CD4-positive, CD25-positive, alpha-beta regulatory T cell (primary cell): ENCODE results near the gene RYR2. TPM values are rescaled to one million over a fixed set of nuclear protein-coding genes. Genes with fewer than 3 reads are reported as not detected.
A peak's percentile ranks its signal among the peaks of the same experiment; 100 is the strongest.

Source experiments
- ATAC-seq, 2 donors: fragments of 150-1000 bp; cut with Tn5 transposase; one replicate each; pipeline ENCODE4 v1.10.0; 2021; ENCODE audit warnings: low read depth in 2 of 2, moderate number of reproducible peaks in 2 of 2, moderate library complexity in 1 of 2
- DNase-seq, 3 donors: peaks; one replicate each; pipeline versions ENCODE4 v3.0.0 to v3.0.0-alpha.2; 2012 to 2022; ENCODE audit warnings: mixed read lengths in 1 of 3
- H3K27ac ChIP-seq: one replicate; pipeline ENCODE4 v1.7.0; 2013; ENCODE audit warnings: mild to moderate bottlenecking, low read length; ENCODE audit not compliant: insufficient read depth, poor library complexity, severe bottlenecking
- H3K27me3 ChIP-seq: one replicate; pipeline ENCODE4 v1.7.0; 2013; ENCODE audit warnings: low read length; ENCODE audit not compliant: control insufficient read depth, insufficient read depth
- H3K36me3 ChIP-seq: one replicate; pipeline ENCODE4 v1.7.0; 2013; ENCODE audit warnings: mild to moderate bottlenecking, low read length, moderate library complexity; ENCODE audit not compliant: control insufficient read depth, insufficient read depth
- H3K4me1 ChIP-seq: 2 replicates; pipeline ENCODE4 v1.7.0; 2013; ENCODE audit warnings: mild to moderate bottlenecking, low read length; ENCODE audit not compliant: insufficient read depth, control insufficient read depth, poor library complexity, severe bottlenecking
- H3K4me3 ChIP-seq: one replicate; pipeline ENCODE4 v1.7.0; 2013; ENCODE audit warnings: low read depth, mild to moderate bottlenecking, low read length, moderate library complexity
- H3K9me3 ChIP-seq, 2 experiments: 1 replicate in 1 of 2; 2 replicates in 1 of 2; pipeline ENCODE4 v1.7.0; 2013; ENCODE audit warnings: low read length in 2 of 2, mild to moderate bottlenecking in 1 of 2, moderate library complexity in 1 of 2; ENCODE audit not compliant: control insufficient read depth in 2 of 2
- H3K27ac Mint-ChIP-seq, 3 donors: one replicate each; pipeline ENCODE4 v1.8.0; 2020 to 2022; ENCODE audit warnings: mild to moderate bottlenecking in 3 of 3, mixed read lengths in 3 of 3, moderate library complexity in 2 of 3
- H3K27me3 Mint-ChIP-seq: one replicate; pipeline ENCODE4 v1.8.0; 2022; ENCODE audit warnings: mild to moderate bottlenecking, mixed read lengths
- H3K36me3 Mint-ChIP-seq: one replicate; pipeline ENCODE4 v1.8.0; 2020; ENCODE audit warnings: mixed read lengths
- H3K4me1 Mint-ChIP-seq, 4 donors: one replicate each; pipeline ENCODE4 v1.8.0; 2020 to 2022; ENCODE audit warnings: mixed read lengths in 4 of 4, mild to moderate bottlenecking in 1 of 4
- H3K4me3 Mint-ChIP-seq, 4 donors: one replicate each; pipeline ENCODE4 v1.8.0; 2020 to 2022; ENCODE audit warnings: mild to moderate bottlenecking in 4 of 4, mixed read lengths in 4 of 4, moderate library complexity in 3 of 4
- H3K9me3 Mint-ChIP-seq, 7 donors: one replicate each; pipeline ENCODE4 v1.8.0; 2020 to 2022; ENCODE audit warnings: mixed read lengths in 7 of 7, mild to moderate bottlenecking in 3 of 7, moderate library complexity in 2 of 7
- polyA plus RNA-seq, 4 donors: library from polyadenylated mRNA; unstranded; fragments of 300-500 nt; fragmentation: Illumina TruSeq; gene quantifications; one replicate each; pipeline ENCODE4 v1.2.3, GENCODE V29; 2021
- total RNA-seq: library from RNA; stranded (reverse); gene quantifications from one replicate; pipeline ENCODE4 v1.2.3, GENCODE V29; 2022

Gene RYR2
- total and polyA plus RNA-seq, 5 donors from 2014 or later, result 0.02 to 0.40 TPM; not detected in 3

DNA sequence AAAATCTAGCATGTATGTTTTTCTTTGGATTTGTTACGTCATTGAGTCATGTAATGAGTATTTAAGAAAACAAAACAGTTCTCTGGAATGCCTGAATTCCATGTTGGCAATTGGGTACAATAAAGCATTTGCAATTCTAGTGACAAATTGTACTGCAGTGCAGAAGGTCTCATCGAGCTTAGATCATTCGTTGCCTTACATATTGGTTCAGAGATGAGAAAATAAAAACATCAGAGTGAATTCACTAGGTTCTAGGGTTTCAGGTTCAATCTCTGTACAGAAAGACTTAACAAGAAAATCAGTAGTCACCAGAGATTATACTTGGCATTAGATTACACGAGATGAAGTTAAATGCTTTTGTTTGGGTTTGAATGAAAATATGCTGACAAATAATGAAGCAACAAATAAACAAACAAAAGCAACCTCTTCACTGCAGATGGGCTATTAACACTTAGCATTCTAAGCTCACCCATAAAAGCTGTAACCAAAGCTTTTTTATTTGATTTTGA, 124.7 kb downstream of the RYR2 start:
- DNase-seq (no peak), ATAC-seq (no peak)
- Mint-ChIP-seq H3K4me1 (no peaks in the 10 kb centered on the region), H3K27ac (no peak overlapping the region), H3K27me3 (no peaks in the 10 kb centered on the region), H3K36me3 (no peaks in the 10 kb centered on the region), H3K9me3 (peaks cover 0 to 2% (median 0%) of the 10 kb centered on the region in 7 donors), H3K4me3 (no peak overlapping the region)
- no peaks in the 10 kb centered on the region for H3K36me3 ChIP-seq
- no peak overlapping the region for H3K27ac ChIP-seq
- H3K4me3 ChIP-seq, result no peak overlapping the region
- no peaks in the 10 kb centered on the region for H3K4me1 ChIP-seq
- no peaks in the 10 kb centered on the region for H3K27me3 ChIP-seq
- no peaks in the 10 kb centered on the region for H3K9me3 ChIP-seq

DNA sequence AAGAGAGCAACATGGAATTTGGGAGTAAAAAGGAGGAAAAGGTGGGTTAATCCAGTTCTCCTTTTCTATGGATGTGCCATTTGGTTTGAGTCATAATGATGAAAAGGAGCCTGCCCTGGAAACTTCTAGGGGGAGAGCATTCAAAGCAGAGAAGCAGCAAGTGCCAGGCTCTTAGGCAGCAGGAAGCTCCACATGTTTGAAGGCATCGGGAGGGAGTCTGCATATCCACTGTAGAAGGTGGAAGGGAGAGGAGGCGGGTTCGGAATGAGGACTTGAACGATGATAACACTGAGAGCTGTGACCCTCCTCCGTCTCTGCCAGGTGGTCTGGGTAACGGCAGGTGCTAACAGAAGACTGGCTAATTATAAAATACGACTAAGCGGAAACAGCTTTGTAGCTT, 128.2 kb downstream of the RYR2 start:
- no peak for ATAC-seq
- Mint-ChIP-seq H3K27ac (no peak overlapping the region), H3K9me3 (peaks cover 0 to 2% (median 0%) of the 10 kb centered on the region in 7 donors), H3K4me3 (no peak overlapping the region), H3K36me3 (no peaks in the 10 kb centered on the region), H3K27me3 (no peaks in the 10 kb centered on the region), H3K4me1 (no peaks in the 10 kb centered on the region)
- H3K4me1 ChIP-seq, result no peaks in the 10 kb centered on the region
- no peak overlapping the region for H3K27ac ChIP-seq
- H3K36me3 ChIP-seq, result no peaks in the 10 kb centered on the region
- DNase-seq, result no peak
- H3K4me3 ChIP-seq, result no peak overlapping the region
- no peaks in the 10 kb centered on the region for H3K27me3 ChIP-seq
- H3K9me3 ChIP-seq, result no peaks in the 10 kb centered on the region

GRCh38 chr1:237171454-237172117, 129.6 kb downstream of the RYR2 start:
- Mint-ChIP-seq H3K36me3 (no peaks in the 10 kb centered on the region), H3K9me3 (peaks cover 0 to 2% (median 0%) of the 10 kb centered on the region in 7 donors), H3K27ac (no peak overlapping the region), H3K27me3 (no peaks in the 10 kb centered on the region), H3K4me3 (no peak overlapping the region), H3K4me1 (no peaks in the 10 kb centered on the region)
- Histone ChIP-seq H3K4me3 (no peak overlapping the region), H3K36me3 (no peaks in the 10 kb centered on the region), H3K27ac (no peak overlapping the region), H3K27me3 (no peaks in the 10 kb centered on the region), H3K4me1 (no peaks in the 10 kb centered on the region), H3K9me3 (no peaks in the 10 kb centered on the region)
- ATAC-seq (no peak), DNase-seq (no peak)

- no peaks in the 10 kb centered on the region for H3K4me1 Mint-ChIP-seq
- no peak overlapping the region for H3K27ac ChIP-seq
- no peak for DNase-seq
- no peaks in the 10 kb centered on the region for H3K36me3 ChIP-seq
- H3K9me3 Mint-ChIP-seq, result peaks cover 0 to 2% (median 0%) of the 10 kb centered on the region in 7 donors
- no peaks in the 10 kb centered on the region for H3K27me3 Mint-ChIP-seq
- ATAC-seq, result no peak
- no peak overlapping the region for H3K27ac Mint-ChIP-seq
- no peaks in the 10 kb centered on the region for H3K4me1 ChIP-seq
- H3K4me3 ChIP-seq, result no peak overlapping the region
- no peaks in the 10 kb centered on the region for H3K9me3 ChIP-seq
- no peaks in the 10 kb centered on the region for H3K36me3 Mint-ChIP-seq
- no peak overlapping the region for H3K4me3 Mint-ChIP-seq
- H3K27me3 ChIP-seq, result no peaks in the 10 kb centered on the region
These were observed 130.1 kb downstream of the RYR2 start for GRCh38 chr1:237172118-237172485.

GRCh38 chr1:237179503-237179902, 137.5 kb downstream of the RYR2 start:
- Mint-ChIP-seq H3K9me3 (no peaks in the 10 kb centered on the region), H3K4me1 (no peaks in the 10 kb centered on the region), H3K4me3 (no peak overlapping the region), H3K27ac (no peak overlapping the region), H3K36me3 (no peaks in the 10 kb centered on the region), H3K27me3 (peaks cover 4% of the 10 kb centered on the region)
- H3K4me1 ChIP-seq, result no peaks in the 10 kb centered on the region
- no peaks in the 10 kb centered on the region for H3K9me3 ChIP-seq
- H3K27me3 ChIP-seq, result no peaks in the 10 kb centered on the region
- H3K36me3 ChIP-seq, result no peaks in the 10 kb centered on the region
- ATAC-seq (no peak), DNase-seq (no peak)
- H3K27ac ChIP-seq, result no peak overlapping the region
- H3K4me3 ChIP-seq, result no peak overlapping the region

DNA sequence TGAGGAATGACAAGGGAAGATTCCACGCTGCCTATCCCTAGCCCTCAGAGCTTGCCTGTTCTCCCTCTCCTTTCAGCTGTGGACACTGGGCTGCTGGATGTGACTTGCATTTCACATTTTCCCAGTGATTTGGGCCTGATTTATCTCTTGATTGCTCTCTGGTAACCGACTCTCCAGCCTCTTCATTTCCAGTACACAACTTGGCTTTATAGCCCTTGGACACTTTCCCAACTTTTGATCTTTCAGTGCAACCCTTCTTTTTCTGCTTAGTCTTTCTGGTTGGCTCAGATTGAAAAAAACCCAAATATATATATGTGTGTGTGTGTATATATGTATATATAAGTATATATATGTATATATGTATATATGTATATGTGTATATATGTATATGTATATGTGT, 138.3 kb downstream of the RYR2 start:
- peaks cover 4% of the 10 kb centered on the region for H3K27me3 Mint-ChIP-seq
- Histone ChIP-seq H3K27me3 (no peaks in the 10 kb centered on the region), H3K27ac (no peak overlapping the region), H3K4me3 (no peak overlapping the region), H3K36me3 (no peaks in the 10 kb centered on the region), H3K4me1 (no peaks in the 10 kb centered on the region), H3K9me3 (no peaks in the 10 kb centered on the region)
- no peak overlapping the region for H3K27ac Mint-ChIP-seq
- H3K36me3 Mint-ChIP-seq, result no peaks in the 10 kb centered on the region
- H3K9me3 Mint-ChIP-seq, result no peaks in the 10 kb centered on the region
- H3K4me3 Mint-ChIP-seq, result no peak overlapping the region
- DNase-seq (no peak), ATAC-seq (no peak)
- no peaks in the 10 kb centered on the region for H3K4me1 Mint-ChIP-seq

DNA sequence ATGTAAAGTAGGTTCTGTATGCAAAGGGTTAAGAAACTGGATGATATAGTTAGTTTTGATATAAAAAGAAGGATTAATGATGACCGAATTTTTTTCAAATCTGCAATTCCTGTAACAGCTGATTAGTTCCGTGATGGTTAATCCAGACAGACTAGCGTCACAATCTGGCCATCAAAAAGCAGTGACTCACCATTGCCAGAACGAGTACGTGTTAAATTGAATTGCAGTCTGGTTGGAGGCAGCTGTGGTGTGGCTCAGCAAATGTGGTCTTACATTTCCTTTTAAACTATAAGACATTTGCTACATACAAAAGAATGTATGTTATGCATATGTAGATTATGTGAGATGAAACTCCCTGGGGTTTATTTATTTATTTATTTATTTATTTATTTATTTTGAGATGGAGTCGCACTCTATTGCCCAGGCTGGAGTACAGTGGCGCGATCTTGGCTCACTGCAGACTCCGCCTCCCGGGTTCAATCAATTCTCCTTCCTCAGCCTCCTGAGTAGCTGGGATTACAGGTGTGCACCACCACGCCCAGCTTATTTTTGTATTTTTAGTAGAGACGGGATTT, 139.8 kb downstream of the RYR2 start:
- Mint-ChIP-seq H3K27me3 (peaks cover 4% of the 10 kb centered on the region), H3K36me3 (no peaks in the 10 kb centered on the region), H3K4me3 (no peak overlapping the region), H3K9me3 (no peaks in the 10 kb centered on the region), H3K27ac (peak overlapping the region in 1 of 3 donors; percentile 33), H3K4me1 (no peaks in the 10 kb centered on the region)
- Histone ChIP-seq H3K4me3 (no peak overlapping the region), H3K27ac (no peak overlapping the region), H3K9me3 (no peaks in the 10 kb centered on the region), H3K36me3 (no peaks in the 10 kb centered on the region), H3K27me3 (no peaks in the 10 kb centered on the region), H3K4me1 (no peaks in the 10 kb centered on the region)
- DNase-seq (no peak), ATAC-seq (no peak)

DNA sequence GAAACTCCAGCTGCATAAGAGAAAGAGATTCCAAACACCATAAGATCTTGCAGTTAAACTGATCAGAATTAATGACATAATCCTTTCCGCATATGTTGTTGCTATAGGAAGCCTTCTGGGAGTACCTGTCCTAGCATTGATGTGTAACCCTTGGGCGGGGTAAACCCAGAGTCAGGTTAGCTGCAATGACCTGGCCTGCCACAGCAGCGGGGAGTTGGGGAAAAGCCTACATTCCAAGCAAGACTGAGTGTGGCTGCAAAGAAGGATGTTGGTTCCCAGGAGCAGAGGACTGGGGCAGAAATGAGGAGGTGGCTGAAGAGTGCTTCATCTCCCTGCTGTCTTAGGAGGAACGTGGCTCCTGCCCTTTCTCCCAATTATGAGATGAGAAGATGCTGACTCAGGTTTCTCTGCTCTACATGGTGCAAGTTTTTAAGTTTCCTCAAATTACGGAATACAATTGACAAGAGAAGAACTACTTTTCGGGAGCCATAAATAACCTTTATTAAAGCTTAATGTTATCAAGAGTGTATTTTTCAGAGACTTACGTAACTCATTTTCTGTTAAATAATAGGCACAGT, 142.1 kb downstream of the RYR2 start:
- Histone ChIP-seq H3K36me3 (no peaks in the 10 kb centered on the region), H3K9me3 (no peaks in the 10 kb centered on the region), H3K4me1 (no peaks in the 10 kb centered on the region), H3K27me3 (no peaks in the 10 kb centered on the region), H3K4me3 (no peak overlapping the region), H3K27ac (no peak overlapping the region)
- Mint-ChIP-seq H3K4me1 (no peaks in the 10 kb centered on the region), H3K27ac (no peak overlapping the region), H3K27me3 (peaks cover 3% of the 10 kb centered on the region), H3K36me3 (no peaks in the 10 kb centered on the region), H3K9me3 (no peaks in the 10 kb centered on the region), H3K4me3 (no peak overlapping the region)
- no peak for ATAC-seq
- DNase-seq, result no peak
